Astrocyte of the spinal cord (primary cell): ENCODE data around the gene TAPBP.

Source experiments
- DNase-seq: peaks from one replicate; pipeline ENCODE4 v3.0.0; 2011; ENCODE audit warnings: low read depth, low spot score
- H3K4me3 ChIP-seq: 2 replicates; pipeline ENCODE4 v1.5.1; 2011; ENCODE audit warnings: low read depth, mild to moderate bottlenecking, low read length, moderate library complexity
- CTCF ChIP-seq: IDR thresholded peaks from 2 replicates; pipeline ENCODE4 v1.5.1; 2012; ENCODE audit warnings: low read depth, mild to moderate bottlenecking, low read length, inconsistent platforms
- in situ Hi-C: cut with HindIII; loops from 2 replicates; pipeline ENCODE4 v1.10.0; 2017; ENCODE audit warnings: low sequenced_read_pairs

The TAPBP gene

DNA sequence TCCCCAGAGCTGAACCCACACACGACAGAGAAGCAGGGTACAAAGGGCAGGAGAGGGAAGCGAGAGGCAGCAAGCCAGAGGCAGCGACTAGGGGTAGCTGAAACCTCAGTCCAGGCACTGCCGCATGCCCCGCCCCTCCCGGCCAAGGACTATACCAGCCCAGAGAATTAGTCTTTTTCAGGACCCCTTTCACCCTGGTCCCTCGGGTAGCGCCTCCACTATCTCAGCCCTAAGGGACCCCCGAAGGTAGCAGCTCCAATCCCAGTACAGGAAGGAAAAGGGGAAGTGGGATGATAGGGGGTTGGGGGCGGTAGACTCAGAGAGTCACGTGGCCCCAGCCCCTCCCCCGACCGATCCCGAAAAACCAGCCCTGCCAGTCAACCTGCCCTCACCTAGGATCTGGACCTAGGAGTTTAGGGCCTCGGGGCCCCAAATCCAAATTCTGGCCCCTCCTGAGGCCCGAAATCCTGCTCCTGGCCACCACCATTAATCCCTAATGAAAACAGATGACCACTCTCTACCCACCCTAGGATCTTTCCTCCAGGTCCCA lies 16.4 kb downstream of the TAPBP start:
- DNase-seq: no peak
- TF ChIP-seq CTCF: no peak
- in situ Hi-C loops: no loop called here
- H3K4me3 ChIP-seq: peak overlapping the region; percentile 85

GRCh38 chr6:33296797-33297405 lies 17.0 kb downstream of the TAPBP start:
- no peak for DNase-seq
- in situ Hi-C loops: no loop called here
- TF ChIP-seq CTCF: no peak
- H3K4me3 ChIP-seq: peak overlapping the region; percentile 85

GRCh38 chr6:33295621-33296369 lies 18.1 kb downstream of the TAPBP start:
- TF ChIP-seq CTCF: no peak
- in situ Hi-C loops: no loop called here
- DNase-seq: no peak
- no peak overlapping the region for H3K4me3 ChIP-seq

DNA sequence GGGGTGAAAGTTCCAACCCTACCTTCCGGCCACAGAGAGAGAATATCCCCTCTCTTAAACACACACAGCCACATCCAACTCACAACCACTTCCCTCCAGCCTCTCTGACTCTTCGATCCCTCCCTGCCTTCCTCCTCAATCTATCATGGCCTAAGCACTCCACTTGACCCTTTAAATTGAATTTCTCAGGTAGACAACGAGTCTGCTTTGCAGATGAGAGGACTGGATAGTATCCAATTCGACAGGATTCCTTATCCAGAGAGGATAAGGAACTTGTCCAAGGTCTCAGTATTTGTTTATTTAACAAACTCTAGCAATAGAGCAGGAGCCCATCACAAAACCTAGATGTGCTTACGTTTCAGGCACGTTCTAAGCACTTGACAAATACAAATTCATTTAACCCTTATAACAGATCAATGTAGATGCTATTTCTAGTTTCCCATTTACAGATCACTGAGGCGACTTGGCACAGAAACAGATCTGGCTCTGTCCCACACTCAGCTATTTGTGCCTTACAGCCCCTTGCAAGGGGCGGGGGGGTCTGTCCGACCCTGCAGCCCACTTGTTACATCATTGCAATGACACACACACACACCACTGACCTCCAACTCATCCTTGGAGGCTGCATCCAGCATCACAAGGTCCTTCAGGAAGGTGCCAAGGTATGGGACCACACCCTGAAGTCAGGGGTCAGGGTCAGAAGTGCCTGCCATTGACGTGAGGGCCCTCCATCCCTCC lies 19.6 kb downstream of the TAPBP start:
- H3K4me3 ChIP-seq: no peak overlapping the region
- in situ Hi-C loops: no loop called here
- TF ChIP-seq CTCF: no peak
- no peak for DNase-seq

DNA sequence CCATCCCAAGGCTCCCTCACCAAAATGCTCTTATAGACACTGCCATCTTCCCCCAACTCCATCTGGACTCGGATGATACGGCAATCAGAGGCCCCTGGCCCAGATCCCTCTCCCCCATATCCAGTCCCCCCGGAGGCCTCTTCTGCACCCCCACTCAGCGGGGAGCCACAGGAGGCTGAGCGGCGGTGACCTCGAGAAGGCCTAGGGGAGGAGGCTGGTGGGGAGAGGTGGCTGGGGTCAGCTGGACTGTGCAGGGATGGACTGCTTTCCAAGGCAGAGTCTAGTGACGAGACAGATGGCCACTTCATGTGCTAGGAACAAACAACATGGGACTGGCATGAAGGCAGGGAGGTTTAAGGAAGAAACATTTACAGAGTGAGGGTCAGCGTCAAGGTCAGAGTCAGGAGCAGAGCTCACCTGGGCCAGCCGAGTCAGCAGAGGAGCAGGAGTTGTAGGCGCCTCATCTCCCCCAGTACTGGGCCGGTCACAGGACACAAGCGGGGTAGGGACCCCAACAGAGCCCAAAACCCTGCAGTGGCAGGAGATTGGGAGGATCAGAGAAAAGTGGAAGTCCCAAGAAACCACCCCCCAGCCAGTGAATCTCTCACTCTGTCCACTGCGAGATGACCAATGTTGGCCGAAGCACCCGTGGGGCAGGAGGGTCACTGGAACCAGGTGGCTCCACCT lies 20.7 kb downstream of the TAPBP start:
- in situ Hi-C loops: no loop called here

More for the DNA sequence above, 20.7 kb downstream of the TAPBP start:
- no peak overlapping the region for H3K4me3 ChIP-seq
- DNase-seq: no peak
- TF ChIP-seq CTCF: no peak
